Neural progenitor cell (in vitro differentiated cells): Measurements from ENCODE around the gene THYN1.

Experiments used
- CTCF ChIP-seq: fragments of 200-600 bp; sonication (generic); IDR thresholded peaks from 2 replicates; pipeline ENCODE4 v1.5.1; 2017; ENCODE audit warnings: antibody characterized with exemption, mild to moderate bottlenecking
- EZH2 ChIP-seq: fragments of 200-600 bp; sonication (generic); IDR thresholded peaks from 2 replicates; pipeline ENCODE4 v1.6.1; 2017; ENCODE audit warnings: antibody characterized with exemption, mild to moderate bottlenecking, moderate library complexity

- TF ChIP-seq CTCF: no peak
- TF ChIP-seq EZH2: no peak
These were observed 37.5 kb upstream of the THYN1 start for GRCh38 chr11:134290646-134291045.
